ENCODE data around the gene MED22.

Gene MED22

GRCh38 chr9:133351908-133352634 is 4.1 kb upstream of the MED22 start:
- H3K4me3 ChIP-seq (ENCODE audit: low read depth, low read length) = no peak overlapping the region
- TF ChIP-seq, protein P1, sequence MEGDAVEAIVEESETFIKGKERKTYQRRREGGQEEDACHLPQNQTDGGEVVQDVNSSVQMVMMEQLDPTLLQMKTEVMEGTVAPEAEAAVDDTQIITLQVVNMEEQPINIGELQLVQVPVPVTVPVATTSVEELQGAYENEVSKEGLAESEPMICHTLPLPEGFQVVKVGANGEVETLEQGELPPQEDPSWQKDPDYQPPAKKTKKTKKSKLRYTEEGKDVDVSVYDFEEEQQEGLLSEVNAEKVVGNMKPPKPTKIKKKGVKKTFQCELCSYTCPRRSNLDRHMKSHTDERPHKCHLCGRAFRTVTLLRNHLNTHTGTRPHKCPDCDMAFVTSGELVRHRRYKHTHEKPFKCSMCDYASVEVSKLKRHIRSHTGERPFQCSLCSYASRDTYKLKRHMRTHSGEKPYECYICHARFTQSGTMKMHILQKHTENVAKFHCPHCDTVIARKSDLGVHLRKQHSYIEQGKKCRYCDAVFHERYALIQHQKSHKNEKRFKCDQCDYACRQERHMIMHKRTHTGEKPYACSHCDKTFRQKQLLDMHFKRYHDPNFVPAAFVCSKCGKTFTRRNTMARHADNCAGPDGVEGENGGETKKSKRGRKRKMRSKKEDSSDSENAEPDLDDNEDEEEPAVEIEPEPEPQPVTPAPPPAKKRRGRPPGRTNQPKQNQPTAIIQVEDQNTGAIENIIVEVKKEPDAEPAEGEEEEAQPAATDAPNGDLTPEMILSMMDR (IDR thresholded peaks at IDR 0.05; ENCODE audit: low read depth, low read length) = peak; percentile 67
- DNase-seq (ENCODE audit: low read depth, low spot score) = peak; percentile 49
- in situ Hi-C loops (cut with HindIII; ENCODE audit: low sequenced_read_pairs) = no loop called here

DNA sequence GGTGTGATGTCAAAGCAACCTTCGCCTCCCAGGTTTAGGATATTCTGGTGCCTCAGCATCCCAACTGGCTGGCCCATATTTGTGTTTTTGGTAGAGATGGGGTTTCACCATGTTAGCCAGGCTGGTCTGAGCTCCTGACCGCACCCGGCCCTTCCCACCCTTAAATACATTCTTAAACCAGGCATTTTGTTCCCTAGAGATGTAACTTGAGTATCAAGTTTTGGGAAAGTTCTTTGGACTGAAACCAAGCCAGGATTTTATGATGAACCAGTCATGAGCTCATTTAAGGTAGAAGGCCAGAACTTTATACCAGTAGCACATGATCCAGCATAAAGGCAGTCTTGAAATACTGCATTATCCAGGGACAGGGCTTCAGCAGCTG is 3.6 kb upstream of the MED22 start:
- no peak overlapping the region for H3K4me3 ChIP-seq (ENCODE audit: low read depth, low read length)
- in situ Hi-C loops (cut with HindIII; ENCODE audit: low sequenced_read_pairs) = no loop called here
- TF ChIP-seq, protein P1 (IDR thresholded peaks at IDR 0.05; ENCODE audit: low read depth, low read length) = no peak
- no peak for DNase-seq (ENCODE audit: low read depth, low spot score)

- in situ Hi-C loops (cut with HindIII; ENCODE audit: low sequenced_read_pairs) = no loop called here
- no peak for DNase-seq (ENCODE audit: low read depth, low spot score)
- H3K4me3 ChIP-seq (ENCODE audit: low read depth, low read length) = peak overlapping the region; percentile 1
- TF ChIP-seq, protein P1 (IDR thresholded peaks at IDR 0.05; ENCODE audit: low read depth, low read length) = no peak
Measured at GRCh38 chr9:133349965-133350616, 2.2 kb upstream of the MED22 start.

DNA sequence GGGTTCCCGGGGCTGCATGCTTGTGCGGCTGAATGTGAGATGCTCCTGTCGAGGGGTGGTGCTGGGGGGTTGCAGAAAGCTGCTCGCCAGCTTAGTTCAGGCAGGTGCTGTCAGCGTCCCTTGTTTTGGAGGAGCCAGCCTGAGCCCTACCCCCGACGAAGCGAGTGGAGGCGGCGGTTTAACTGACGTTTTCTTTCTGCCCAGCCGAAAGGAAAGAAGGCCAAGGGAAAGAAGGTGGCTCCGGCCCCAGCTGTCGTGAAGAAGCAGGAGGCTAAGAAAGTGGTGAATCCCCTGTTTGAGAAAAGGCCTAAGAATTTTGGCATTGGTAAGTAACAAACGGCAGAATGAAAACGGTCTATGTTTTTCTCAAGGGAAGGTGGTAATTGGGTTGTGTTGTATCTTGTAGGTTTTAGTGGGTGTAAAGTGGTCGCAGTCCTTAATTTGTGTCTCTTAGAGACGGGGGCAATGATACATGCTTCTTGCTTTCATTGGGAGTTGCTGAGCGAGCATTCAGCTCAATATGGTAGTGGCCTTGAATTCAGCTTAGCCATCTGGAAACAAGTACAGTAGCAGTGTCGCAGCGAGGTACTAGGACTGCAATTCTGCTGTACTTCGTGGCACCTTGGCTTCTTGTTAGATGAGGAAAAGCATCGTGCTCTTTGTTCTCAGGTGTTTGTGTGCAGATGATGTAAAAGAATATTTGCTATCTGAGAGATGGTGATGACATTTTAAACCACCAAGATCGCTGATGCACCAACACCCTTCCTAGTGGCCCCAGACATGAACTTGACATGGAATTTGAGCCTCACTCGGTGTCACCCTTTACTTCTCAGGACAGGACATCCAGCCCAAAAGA is 1.0 kb upstream of the MED22 start:
- in situ Hi-C loops (cut with HindIII; ENCODE audit: low sequenced_read_pairs) = no loop called here
- peak overlapping the region; percentile 100 for H3K4me3 ChIP-seq (ENCODE audit: low read depth, low read length)
- TF ChIP-seq, protein P1 (IDR thresholded peaks at IDR 0.05; ENCODE audit: low read depth, low read length) = no peak
- DNase-seq (ENCODE audit: low read depth, low spot score) = no peak

GRCh38 chr9:133347515-133347984 is 381 bp downstream of the MED22 start:
- TF ChIP-seq, protein P1 (IDR thresholded peaks at IDR 0.05; ENCODE audit: low read depth, low read length) = no peak
- in situ Hi-C loops (cut with HindIII; ENCODE audit: low sequenced_read_pairs) = no loop called here
- DNase-seq (ENCODE audit: low read depth, low spot score) = peak; percentile 28
- H3K4me3 ChIP-seq (ENCODE audit: low read depth, low read length) = peak overlapping the region; percentile 100

DNA sequence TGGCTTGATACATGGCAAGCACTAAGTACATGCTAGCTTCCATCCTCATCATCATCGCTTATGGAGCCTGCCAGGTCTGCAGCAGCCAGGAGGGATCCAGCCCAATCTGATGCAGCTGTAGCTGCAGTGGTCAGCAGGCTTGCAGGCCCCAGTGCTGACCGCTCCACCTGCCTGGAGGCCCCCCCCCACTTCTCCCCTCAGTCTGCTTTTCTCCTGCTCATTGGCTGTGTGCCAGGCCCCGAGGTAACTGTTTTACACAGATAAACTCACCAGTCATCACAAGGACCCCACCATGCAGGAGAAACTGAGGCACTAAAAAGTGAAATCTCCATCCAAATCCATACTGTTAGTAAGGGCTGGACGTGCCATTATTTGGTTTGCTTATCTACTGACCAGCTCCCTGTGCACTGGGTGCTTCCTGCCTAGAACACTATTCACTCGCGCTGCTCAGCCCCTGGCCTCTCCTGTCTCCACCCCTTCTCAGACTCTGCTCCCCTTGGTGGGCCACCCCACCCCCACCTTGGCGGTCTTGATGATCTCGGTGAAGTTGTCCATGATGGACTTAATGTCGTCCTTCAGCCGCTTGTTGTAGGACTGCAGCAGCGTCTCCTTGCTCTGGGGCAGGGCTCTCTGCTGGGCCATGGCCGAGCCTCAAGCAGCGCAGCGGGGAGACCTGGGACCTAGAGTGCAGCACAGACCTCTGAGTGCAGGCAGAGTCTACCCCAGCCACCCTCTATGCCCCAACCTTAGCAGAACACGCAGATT is 1.7 kb downstream of the MED22 start:
- DNase-seq (ENCODE audit: low read depth, low spot score) = no peak
- TF ChIP-seq, protein P1 (IDR thresholded peaks at IDR 0.05; ENCODE audit: low read depth, low read length) = no peak
- in situ Hi-C loops (cut with HindIII; ENCODE audit: low sequenced_read_pairs) = no loop called here
- H3K4me3 ChIP-seq (ENCODE audit: low read depth, low read length) = peak overlapping the region; percentile 100
